NB4 (cell line): Measurements from ENCODE around the gene PITPNB.

Source experiments
- CTCF ChIP-seq: IDR thresholded peaks from one replicate; pipeline ENCODE4 v1.5.1; 2012; ENCODE audit warnings: low read depth, low read length
- MAX ChIP-seq: IDR thresholded peaks from 2 replicates; pipeline ENCODE4 v1.6.1; 2011; ENCODE audit warnings: low read depth, low read length
- MYC ChIP-seq: IDR thresholded peaks from 2 replicates; pipeline ENCODE4 v1.6.1; 2011; ENCODE audit warnings: low read depth, low read length
- POLR2A ChIP-seq: IDR thresholded peaks from 2 replicates; pipeline ENCODE4 v1.6.1; 2011; ENCODE audit warnings: mild to moderate bottlenecking; ENCODE audit not compliant: insufficient read length; ENCODE audit errors: extremely low read depth

GRCh38 chr22:27952779-27953178 is 33.7 kb upstream of the PITPNB start:
- TF ChIP-seq POLR2A, result no peak
- no peak for TF ChIP-seq CTCF
- no peak for TF ChIP-seq MYC
- TF ChIP-seq MAX, result no peak
